BE2C (cell line): ENCODE results near the gene CCDC12.

Source experiments
- DNase-seq: peaks from one replicate; pipeline ENCODE4 v3.0.0-alpha.2; 2020
- H3K27me3 ChIP-seq: fragments of 250-450 bp; sonication (Bioruptor Pico); 2 replicates; pipeline ENCODE4 v1.5.1; 2020; ENCODE audit warnings: mild to moderate bottlenecking
- H3K36me3 ChIP-seq: fragments of 250-450 bp; sonication (Bioruptor Pico); 2 replicates; pipeline ENCODE4 v1.5.1; 2020; ENCODE audit warnings: mild to moderate bottlenecking
- H3K4me1 ChIP-seq: fragments of 250-450 bp; sonication (Bioruptor Pico); 2 replicates; pipeline ENCODE4 v1.5.1; 2020
- H3K4me3 ChIP-seq: 2 replicates; pipeline ENCODE4 v1.5.1; 2011; ENCODE audit warnings: low read depth, low read length
- H3K9me3 ChIP-seq: fragments of 250-450 bp; sonication (Bioruptor Pico); 2 replicates; pipeline ENCODE4 v1.5.1; 2020
- TF ChIP-seq, protein P1 (sequence below): IDR thresholded peaks from 2 replicates; pipeline ENCODE4 v1.5.1; 2012; ENCODE audit warnings: mild to moderate bottlenecking, low read depth, low read length

The CCDC12 gene

DNA sequence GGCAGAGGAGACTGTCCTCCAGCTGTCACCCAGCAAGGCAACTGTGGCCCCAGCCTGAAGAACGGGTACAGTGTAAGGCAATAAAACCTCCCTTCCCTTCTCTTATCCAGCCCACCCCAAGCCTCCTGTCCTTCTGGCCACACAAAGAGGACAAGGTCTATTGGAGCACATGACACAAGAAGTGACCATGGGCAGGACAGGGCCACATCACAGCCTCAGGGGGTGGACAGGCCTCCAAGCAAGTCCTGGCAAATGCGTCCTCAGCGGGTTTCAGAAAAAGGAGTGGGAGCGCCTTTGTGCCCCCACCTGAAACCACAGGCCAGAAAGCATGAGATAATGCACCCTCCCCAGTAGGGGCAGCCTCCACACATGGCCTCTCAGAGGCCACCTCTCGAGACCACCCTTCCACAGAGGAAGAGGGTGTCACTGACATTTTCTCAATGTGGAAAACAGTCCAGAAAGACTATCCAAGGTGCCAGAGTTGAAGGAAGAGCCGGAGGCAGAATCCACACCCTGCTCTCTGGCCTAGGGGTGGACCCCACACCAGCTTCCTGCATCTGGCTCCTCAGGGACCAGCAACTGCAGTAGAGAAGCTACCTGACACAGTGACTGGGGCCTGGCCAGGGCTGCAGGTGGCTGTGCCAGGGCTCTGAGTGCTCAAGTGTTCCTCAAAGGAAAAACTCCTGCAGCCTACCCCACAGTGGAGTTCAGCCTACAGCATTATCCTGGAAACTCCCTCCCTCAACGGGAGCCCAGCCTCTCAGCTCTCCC lies 43.9 kb downstream of the CCDC12 start:
- TF ChIP-seq, protein P1, sequence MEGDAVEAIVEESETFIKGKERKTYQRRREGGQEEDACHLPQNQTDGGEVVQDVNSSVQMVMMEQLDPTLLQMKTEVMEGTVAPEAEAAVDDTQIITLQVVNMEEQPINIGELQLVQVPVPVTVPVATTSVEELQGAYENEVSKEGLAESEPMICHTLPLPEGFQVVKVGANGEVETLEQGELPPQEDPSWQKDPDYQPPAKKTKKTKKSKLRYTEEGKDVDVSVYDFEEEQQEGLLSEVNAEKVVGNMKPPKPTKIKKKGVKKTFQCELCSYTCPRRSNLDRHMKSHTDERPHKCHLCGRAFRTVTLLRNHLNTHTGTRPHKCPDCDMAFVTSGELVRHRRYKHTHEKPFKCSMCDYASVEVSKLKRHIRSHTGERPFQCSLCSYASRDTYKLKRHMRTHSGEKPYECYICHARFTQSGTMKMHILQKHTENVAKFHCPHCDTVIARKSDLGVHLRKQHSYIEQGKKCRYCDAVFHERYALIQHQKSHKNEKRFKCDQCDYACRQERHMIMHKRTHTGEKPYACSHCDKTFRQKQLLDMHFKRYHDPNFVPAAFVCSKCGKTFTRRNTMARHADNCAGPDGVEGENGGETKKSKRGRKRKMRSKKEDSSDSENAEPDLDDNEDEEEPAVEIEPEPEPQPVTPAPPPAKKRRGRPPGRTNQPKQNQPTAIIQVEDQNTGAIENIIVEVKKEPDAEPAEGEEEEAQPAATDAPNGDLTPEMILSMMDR: no peak
- no peak overlapping the region for H3K4me3 ChIP-seq
- H3K36me3 ChIP-seq: no peaks in the 10 kb centered on the region; the same call in 1 of the 2 replicates
- no peaks in the 10 kb centered on the region for H3K9me3 ChIP-seq
- H3K27me3 ChIP-seq: no peaks in the 10 kb centered on the region
- DNase-seq: no peak
- peaks cover 31% of the 10 kb centered on the region for H3K4me1 ChIP-seq

DNA sequence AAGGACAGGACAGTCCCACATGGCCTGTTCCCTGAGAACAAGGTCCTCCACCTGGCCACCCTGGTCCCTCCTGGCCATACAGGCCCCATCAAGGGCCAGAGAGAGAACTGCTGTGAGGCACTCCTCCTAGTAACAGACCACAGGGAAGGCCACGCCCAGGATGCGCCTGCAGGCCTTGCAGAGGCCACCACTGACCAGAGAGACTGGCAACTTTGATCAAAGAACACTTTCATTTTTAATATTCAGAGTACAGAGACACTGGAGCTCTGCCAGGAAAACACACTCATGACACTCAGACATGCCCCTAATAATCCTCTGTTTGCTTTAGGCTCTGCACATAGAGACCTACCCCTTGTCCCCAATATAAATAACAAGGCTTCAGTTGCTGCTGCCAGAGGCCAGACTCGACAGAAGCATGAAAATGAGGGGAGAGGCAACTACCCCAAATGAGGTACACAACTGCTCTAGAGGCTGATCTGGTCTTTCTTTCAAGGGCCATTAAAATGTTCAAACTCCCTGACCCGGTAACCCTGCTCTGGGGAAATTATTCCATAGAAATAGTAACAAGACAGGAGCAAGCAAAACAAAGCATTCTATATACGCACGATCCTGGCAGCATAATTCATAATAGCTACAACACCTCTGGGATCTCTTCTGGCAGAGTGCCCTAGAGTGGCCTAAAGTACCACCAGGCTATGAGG lies 44.8 kb downstream of the CCDC12 start:
- Histone ChIP-seq H3K9me3 (no peaks in the 10 kb centered on the region), H3K4me1 (peaks cover 31% of the 10 kb centered on the region), H3K27me3 (no peaks in the 10 kb centered on the region), H3K36me3 (no peaks in the 10 kb centered on the region; the same call in 1 of the 2 replicates), H3K4me3 (no peak overlapping the region)
- peak; percentile 33 for DNase-seq
- TF ChIP-seq, protein P1: no peak

DNA sequence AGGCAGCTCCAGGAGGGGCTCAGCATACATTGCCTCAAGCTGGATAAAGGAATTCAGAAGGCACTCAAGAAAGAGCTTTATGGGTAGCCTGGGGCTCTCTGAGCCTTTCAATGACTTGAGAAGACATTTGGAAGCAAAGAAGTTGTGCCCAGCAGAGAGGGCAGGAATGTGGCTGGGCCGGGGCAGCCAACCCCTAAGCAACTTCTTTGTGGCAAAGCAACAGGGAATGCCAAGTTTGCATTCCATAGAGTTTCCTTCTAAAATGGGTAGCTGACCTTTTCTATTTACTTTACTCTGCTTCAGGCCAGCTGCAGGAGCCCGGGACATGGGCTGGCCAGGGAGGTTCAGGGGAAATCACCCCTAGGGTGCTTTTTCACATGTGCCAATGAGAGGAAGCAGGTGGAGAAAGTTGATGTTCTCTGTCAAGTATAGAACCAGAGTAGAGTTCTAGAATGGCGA lies 45.6 kb downstream of the CCDC12 start:
- Histone ChIP-seq H3K9me3 (no peaks in the 10 kb centered on the region), H3K36me3 (no peaks in the 10 kb centered on the region; the same call in 1 of the 2 replicates), H3K4me1 (peaks cover 29% of the 10 kb centered on the region), H3K27me3 (no peaks in the 10 kb centered on the region), H3K4me3 (no peak overlapping the region)
- DNase-seq: no peak
- TF ChIP-seq, protein P1: no peak

DNA sequence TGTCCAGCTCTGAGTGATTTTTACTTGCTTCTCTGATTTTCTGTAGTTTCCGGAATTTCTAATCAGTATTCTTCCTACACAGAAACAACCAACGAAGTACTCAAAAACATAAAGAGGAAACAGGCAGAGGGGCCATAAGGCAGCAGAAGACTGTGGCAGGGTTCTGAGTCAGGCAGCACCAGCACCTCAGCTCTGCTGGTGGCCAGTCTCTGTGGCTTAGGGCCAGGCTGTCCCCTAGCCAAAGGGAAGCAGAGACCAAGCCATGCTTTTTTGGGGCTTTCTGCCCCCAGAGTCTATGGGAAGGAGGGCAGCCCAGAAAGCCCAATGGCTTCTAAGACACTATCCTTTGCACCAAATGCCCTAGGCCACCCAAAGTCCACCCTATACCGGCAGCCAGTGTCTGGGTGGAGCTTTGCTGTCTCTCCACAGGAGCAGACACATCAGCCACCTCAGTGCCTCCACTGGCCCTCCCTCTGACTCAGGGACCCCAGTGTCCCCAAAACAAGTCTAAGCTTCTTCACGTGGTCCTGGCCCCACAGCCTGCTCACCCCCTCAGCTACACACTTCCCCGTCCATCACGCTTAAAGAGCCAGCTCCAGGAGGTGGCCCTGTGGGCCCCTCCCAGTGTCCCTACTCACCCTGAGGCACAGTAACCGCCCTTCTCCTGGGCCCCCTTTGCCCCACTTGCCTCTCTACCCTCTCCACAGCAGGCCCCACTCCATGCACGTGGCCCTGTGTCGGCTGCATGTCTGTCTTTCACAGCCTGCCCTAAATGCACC lies 46.2 kb downstream of the CCDC12 start:
- Histone ChIP-seq H3K9me3 (no peaks in the 10 kb centered on the region), H3K27me3 (no peaks in the 10 kb centered on the region), H3K4me1 (peaks cover 25% of the 10 kb centered on the region), H3K4me3 (no peak overlapping the region), H3K36me3 (no peaks in the 10 kb centered on the region; the same call in 1 of the 2 replicates)
- TF ChIP-seq, protein P1: no peak
- no peak for DNase-seq

DNA sequence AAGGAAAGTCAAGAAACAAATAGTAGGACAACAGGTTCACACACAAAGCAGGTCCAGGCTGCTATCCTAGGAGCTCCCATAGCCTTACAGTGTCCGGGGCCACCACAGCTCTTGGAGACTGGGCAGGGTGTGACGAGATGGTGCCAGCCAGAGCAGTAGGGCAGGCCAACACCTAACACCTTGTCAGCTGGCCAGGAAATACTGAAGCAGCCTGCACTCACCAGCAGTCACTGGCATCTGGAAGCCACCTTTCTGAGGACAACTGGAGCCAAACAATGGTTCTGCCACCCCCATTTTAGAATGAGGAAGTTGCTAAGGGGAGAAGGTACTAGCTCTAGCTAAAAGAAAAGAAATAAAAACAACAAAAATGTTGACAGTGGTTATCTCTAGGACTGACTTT lies 47.2 kb downstream of the CCDC12 start:
- no peak overlapping the region for H3K4me3 ChIP-seq
- H3K36me3 ChIP-seq: no peaks in the 10 kb centered on the region; the same call in 1 of the 2 replicates
- no peak for DNase-seq
- TF ChIP-seq, protein P1: no peak
- peaks cover 16% of the 10 kb centered on the region for H3K4me1 ChIP-seq
- H3K9me3 ChIP-seq: no peaks in the 10 kb centered on the region
- H3K27me3 ChIP-seq: no peaks in the 10 kb centered on the region
